Measurements from ENCODE around the gene SAP130. TPM values are rescaled to one million over a fixed set of nuclear protein-coding genes. Genes with fewer than 3 reads are reported as not detected.

The SAP130 gene
- total and polyA plus RNA-seq, 2 of the 4 experiments (the other 2 are of a cell fraction) = 6.1 to 17.1 TPM

DNA sequence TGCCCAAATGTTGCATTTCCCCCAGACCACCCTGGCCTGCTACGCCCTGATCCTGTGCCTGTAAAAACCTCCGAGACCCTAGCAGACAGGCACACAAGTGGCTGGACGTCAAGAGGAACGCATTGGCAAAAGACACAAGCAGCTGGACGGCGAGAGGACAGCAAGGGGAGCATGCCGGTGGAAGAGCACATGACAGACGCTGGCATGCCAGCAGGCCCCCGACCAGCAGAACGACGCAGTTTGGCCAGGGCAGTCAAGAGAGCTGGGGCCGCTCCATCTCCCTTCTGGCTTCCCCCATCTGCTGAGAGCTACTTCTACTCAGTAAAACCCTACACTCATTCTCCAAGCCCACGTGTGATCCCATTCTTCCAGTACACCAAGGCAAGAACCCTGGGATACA, 42.1 kb downstream of the SAP130 start:
- Histone ChIP-seq H4K8ac (ENCODE audit: low read depth in 2 of 2, low read length in 2 of 2) (no peak overlapping the region), H2AK9ac (replicated peaks; ENCODE audit: low read depth, low read length, poor library complexity) (peak overlapping the region; percentile 39), H3K14ac (replicated peaks; ENCODE audit: low read depth, low read length) (no peak overlapping the region), H3K9ac (ENCODE audit: low read depth, low read length) (no peak overlapping the region), H3K4me2 (ENCODE audit: low read depth, low read length) (no peak overlapping the region), H2AFZ (replicated peaks; ENCODE audit: low read length, poor library complexity) (no peak overlapping the region), H3K23ac (ENCODE audit: low read depth, low read length) (no peak overlapping the region), H2BK15ac (ENCODE audit: low read depth, low read length) (no peak overlapping the region), H3K9me3 (ENCODE audit: control insufficient read depth, insufficient read depth, low read length) (no peaks in the 10 kb centered on the region), H4K20me1 (ENCODE audit: insufficient read depth, low read length) (no peaks in the 10 kb centered on the region; the same call in 1 of the 2 replicates), H2BK20ac (ENCODE audit: low read depth, low read length) (no peak overlapping the region), H2BK120ac (ENCODE audit: low read depth, low read length) (no peak overlapping the region), H4K91ac (ENCODE audit: insufficient read depth, low read depth, low read length) (no peak overlapping the region), H2AK5ac (ENCODE audit: low read depth, low read length) (no peak overlapping the region), H3K4ac (ENCODE audit: low read depth, low read length) (no peak overlapping the region), H2BK5ac (ENCODE audit: low read depth, low read length, poor library complexity, severe bottlenecking) (no peak overlapping the region), H3K4me1 (ENCODE audit: control insufficient read depth, insufficient read depth, low read length) (no peaks in the 10 kb centered on the region; the same call in 1 of the 2 replicates), H4K5ac (ENCODE audit: low read depth, low read length) (no peak overlapping the region), H3K27me3 (ENCODE audit: control insufficient read depth, insufficient read depth, low read length) (no peaks in the 10 kb centered on the region), H3K36me3 (ENCODE audit: control insufficient read depth, insufficient read depth, low read length) (peaks cover 44% of the 10 kb centered on the region), H3K18ac (ENCODE audit: low read depth, low read length) (no peak overlapping the region), H3K4me3 (ENCODE audit: insufficient read depth, low read depth, low read length) (no peak overlapping the region), H3K27ac (ENCODE audit: insufficient read depth, low read length) (no peak overlapping the region), H3K9me1 (ENCODE audit: insufficient read depth, low read length) (peaks cover 6% of the 10 kb centered on the region; the same call in 1 of the 2 replicates), H3K79me1 (ENCODE audit: low read depth in 1 of 2, low read length in 2 of 2) (peaks cover 2 to 13% of the 10 kb centered on the region in 2 experiments; a peak in 2 of 4 replicates), H3K56ac (ENCODE audit: extremely low read depth, insufficient read depth, low read length) (no peak overlapping the region)
- intact Hi-C loops (cut with micrococcal nuclease) (no loop called here), in situ Hi-C loops (cut with MboI; ENCODE audit: low sequenced_read_pairs) (loop anchor here (25.0 kb wide), 1 partner anchor 698 kb away; the partner anchor contains the start of gene ERCC3), dilution Hi-C loops (cut with HindIII; ENCODE audit: low sequenced_read_pairs, unreplicated experiment) (no loop called here)
- WGBS, 2 experiments (ENCODE audit: extremely low coverage in 2 of 2, insufficient read length in 1 of 2) = 97% methylated on average over 6 of the region's 13 CpGs; no CpG with 5 or more reads in 1 of the 2 experiments
- no peak for DNase-seq
- ATAC-seq (ENCODE audit: low read depth) = no peak
- TF ChIP-seq, protein P1, sequence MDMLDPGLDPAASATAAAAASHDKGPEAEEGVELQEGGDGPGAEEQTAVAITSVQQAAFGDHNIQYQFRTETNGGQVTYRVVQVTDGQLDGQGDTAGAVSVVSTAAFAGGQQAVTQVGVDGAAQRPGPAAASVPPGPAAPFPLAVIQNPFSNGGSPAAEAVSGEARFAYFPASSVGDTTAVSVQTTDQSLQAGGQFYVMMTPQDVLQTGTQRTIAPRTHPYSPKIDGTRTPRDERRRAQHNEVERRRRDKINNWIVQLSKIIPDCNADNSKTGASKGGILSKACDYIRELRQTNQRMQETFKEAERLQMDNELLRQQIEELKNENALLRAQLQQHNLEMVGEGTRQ (IDR thresholded peaks at IDR 0.05; ENCODE audit: low read depth, low read length) = no peak
- TF ChIP-seq MXI1 (IDR thresholded peaks at IDR 0.05; ENCODE audit: borderline replicate concordance, low read depth, low read length) = no peak
- TF ChIP-seq, protein P2, sequence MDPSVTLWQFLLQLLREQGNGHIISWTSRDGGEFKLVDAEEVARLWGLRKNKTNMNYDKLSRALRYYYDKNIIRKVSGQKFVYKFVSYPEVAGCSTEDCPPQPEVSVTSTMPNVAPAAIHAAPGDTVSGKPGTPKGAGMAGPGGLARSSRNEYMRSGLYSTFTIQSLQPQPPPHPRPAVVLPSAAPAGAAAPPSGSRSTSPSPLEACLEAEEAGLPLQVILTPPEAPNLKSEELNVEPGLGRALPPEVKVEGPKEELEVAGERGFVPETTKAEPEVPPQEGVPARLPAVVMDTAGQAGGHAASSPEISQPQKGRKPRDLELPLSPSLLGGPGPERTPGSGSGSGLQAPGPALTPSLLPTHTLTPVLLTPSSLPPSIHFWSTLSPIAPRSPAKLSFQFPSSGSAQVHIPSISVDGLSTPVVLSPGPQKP (IDR thresholded peaks at IDR 0.05; ENCODE audit: borderline replicate concordance, low read depth, low read length) = no peak
- no peak for TF ChIP-seq MAZ (IDR thresholded peaks at IDR 0.05; ENCODE audit: borderline replicate concordance, low read depth, low read length)
- no peak for TF ChIP-seq NFE2L2 (IDR thresholded peaks at IDR 0.05; ENCODE audit: low read depth, low read length)
- no peak for TF ChIP-seq FOS (IDR thresholded peaks at IDR 0.05; ENCODE audit: low read depth, low read length)
- no peak for TF ChIP-seq RCOR1 (IDR thresholded peaks at IDR 0.05; ENCODE audit: insufficient replicate concordance, low read length)
- TF ChIP-seq RAD21 (IDR thresholded peaks at IDR 0.05; ENCODE audit: low read length) = no peak
- TF ChIP-seq BHLHE40 (IDR thresholded peaks at IDR 0.05; ENCODE audit: low read depth, low read length) = no peak
- TF ChIP-seq RFX5 (IDR thresholded peaks at IDR 0.05; ENCODE audit: low read depth, low read length) = no peak
- no peak for TF ChIP-seq CHD1 (IDR thresholded peaks at IDR 0.05; ENCODE audit: low read depth, low read length)
- TF ChIP-seq CEBPB (IDR thresholded peaks at IDR 0.05; ENCODE audit: low read depth, low read length) = no peak
- TF ChIP-seq POLR2A (IDR thresholded peaks at IDR 0.05; ENCODE audit: low read depth, low read length) = no peak
- TF ChIP-seq, protein P3, sequence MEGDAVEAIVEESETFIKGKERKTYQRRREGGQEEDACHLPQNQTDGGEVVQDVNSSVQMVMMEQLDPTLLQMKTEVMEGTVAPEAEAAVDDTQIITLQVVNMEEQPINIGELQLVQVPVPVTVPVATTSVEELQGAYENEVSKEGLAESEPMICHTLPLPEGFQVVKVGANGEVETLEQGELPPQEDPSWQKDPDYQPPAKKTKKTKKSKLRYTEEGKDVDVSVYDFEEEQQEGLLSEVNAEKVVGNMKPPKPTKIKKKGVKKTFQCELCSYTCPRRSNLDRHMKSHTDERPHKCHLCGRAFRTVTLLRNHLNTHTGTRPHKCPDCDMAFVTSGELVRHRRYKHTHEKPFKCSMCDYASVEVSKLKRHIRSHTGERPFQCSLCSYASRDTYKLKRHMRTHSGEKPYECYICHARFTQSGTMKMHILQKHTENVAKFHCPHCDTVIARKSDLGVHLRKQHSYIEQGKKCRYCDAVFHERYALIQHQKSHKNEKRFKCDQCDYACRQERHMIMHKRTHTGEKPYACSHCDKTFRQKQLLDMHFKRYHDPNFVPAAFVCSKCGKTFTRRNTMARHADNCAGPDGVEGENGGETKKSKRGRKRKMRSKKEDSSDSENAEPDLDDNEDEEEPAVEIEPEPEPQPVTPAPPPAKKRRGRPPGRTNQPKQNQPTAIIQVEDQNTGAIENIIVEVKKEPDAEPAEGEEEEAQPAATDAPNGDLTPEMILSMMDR (conservative IDR thresholded peaks at IDR 0.05; ENCODE audit: low read depth, low read length) = no peak
- no peak for TF ChIP-seq MAFK (IDR thresholded peaks at IDR 0.05; ENCODE audit: low read depth, low read length)
- no peak for TF ChIP-seq SMC3 (IDR thresholded peaks at IDR 0.05; ENCODE audit: low read depth, low read length)
- POLR2A ChIA-PET (ENCODE audit: unreplicated experiment) = no interaction called here
- CTCF ChIA-PET = no interaction called here
- no TSS peak for BruUV-seq (replicated peaks)

Data from IMR-90 (cell line).